Transverse colon (tissue), 4 donors: Measurements from ENCODE around the gene ZNF691.

Experiments used
- POLR2A ChIP-seq: fragments of 450-650 bp; IDR thresholded peaks from one replicate; pipeline ENCODE4 v1.6.1; 2016; ENCODE audit warnings: antibody characterized with exemption, mild to moderate bottlenecking, moderate library complexity
- POLR2AphosphoS5 ChIP-seq, 3 donors: sonication (generic); formaldehyde crosslinking; IDR thresholded peaks; one replicate each; pipeline ENCODE4 v1.6.1; 2016; ENCODE audit warnings: antibody characterized with exemption in 3 of 3
- TF ChIP-seq, protein P1 (sequence below), 5 experiments: fragments of 200-600 bp in 3 of 5; fragments of 450-650 bp in 2 of 5; sonication (generic) in 3 of 5; IDR thresholded peaks; 1 replicate in 2 of 5; 2 replicates in 3 of 5; pipeline ENCODE4 v1.5.1; 2016 to 2017; ENCODE audit warnings: antibody characterized with exemption in 5 of 5, inconsistent platforms in 3 of 5, mild to moderate bottlenecking in 2 of 5, moderate library complexity in 1 of 5

DNA sequence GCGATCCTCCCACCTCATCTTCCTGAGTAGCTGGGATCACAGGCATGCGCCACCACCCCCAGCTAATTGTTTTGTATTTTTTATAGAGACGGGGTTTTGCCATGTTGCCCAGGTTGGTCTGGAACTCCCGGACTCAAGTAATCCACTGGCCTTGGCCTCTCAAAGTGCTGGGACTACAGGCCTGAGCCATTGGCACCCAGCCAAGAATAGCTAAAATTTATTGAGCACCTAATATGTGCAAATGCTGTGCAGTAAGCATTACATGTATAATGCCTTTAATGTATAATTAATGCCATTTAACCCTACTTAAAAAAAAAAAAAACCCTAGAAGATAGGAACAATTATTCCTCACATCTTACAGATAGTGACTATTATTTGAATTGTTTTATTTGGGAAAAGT, 42.9 kb downstream of the ZNF691 start:
- TF ChIP-seq POLR2AphosphoS5 (IDR thresholded peaks at IDR 0.05), result no peak
- no peak for TF ChIP-seq POLR2A
- TF ChIP-seq, protein P1, sequence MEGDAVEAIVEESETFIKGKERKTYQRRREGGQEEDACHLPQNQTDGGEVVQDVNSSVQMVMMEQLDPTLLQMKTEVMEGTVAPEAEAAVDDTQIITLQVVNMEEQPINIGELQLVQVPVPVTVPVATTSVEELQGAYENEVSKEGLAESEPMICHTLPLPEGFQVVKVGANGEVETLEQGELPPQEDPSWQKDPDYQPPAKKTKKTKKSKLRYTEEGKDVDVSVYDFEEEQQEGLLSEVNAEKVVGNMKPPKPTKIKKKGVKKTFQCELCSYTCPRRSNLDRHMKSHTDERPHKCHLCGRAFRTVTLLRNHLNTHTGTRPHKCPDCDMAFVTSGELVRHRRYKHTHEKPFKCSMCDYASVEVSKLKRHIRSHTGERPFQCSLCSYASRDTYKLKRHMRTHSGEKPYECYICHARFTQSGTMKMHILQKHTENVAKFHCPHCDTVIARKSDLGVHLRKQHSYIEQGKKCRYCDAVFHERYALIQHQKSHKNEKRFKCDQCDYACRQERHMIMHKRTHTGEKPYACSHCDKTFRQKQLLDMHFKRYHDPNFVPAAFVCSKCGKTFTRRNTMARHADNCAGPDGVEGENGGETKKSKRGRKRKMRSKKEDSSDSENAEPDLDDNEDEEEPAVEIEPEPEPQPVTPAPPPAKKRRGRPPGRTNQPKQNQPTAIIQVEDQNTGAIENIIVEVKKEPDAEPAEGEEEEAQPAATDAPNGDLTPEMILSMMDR (IDR thresholded peaks at IDR 0.05), result no peak
